ENCODE measurements around the gene CCDC13.

The CCDC13 gene

DNA sequence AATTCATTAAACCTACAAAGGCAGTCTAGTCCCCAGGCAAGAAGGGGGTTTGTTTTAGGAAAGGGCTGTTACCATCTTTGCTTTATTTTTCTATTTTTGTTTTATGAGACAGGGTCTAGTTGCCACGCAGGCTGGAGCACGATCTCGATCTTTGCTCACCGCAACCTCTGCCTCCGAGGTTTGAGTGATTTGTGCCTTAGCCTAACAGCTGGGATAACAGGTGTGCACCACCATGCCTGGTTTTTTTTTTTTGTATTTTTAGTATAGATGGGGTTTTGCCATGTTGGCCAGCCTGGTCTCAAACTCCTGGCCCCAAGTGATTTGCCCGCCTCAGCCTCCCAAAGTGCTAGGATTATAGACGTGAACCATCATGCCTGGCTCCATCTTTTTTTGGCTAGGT, 26.3 kb upstream of the CCDC13 start:
- no peak for DNase-seq (ENCODE audit: low read depth)

- no peak for DNase-seq (ENCODE audit: low read depth)
These were observed 23.4 kb upstream of the CCDC13 start for GRCh38 chr3:42796332-42796885.

- DNase-seq (ENCODE audit: low read depth) = no peak
These were observed 22.6 kb upstream of the CCDC13 start for GRCh38 chr3:42795621-42796181.

DNA sequence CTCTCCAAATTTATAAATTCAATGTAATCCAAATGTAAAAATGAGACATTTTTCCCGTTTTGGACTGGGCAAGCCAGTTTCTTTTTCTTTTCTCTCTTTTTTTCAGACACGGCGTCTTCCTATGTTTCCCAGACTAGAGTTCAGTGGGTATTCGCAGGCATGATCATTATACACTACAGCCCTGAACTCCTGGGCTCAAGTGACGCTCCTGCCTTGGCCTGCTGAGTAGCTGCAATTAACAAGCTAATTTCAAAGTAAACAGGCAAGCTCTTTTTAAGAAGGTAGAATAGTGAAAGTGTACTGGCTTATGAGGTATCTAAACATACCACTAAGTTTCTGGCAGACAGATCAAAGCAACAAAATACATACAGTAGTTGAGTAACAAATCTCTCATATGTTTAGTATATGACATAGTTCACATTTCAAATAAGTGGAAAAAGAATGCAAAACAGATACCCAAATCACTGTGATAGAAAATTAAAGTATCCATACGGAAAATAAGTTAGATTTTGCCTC, 17.7 kb upstream of the CCDC13 start:
- DNase-seq (ENCODE audit: low read depth) = no peak

DNA sequence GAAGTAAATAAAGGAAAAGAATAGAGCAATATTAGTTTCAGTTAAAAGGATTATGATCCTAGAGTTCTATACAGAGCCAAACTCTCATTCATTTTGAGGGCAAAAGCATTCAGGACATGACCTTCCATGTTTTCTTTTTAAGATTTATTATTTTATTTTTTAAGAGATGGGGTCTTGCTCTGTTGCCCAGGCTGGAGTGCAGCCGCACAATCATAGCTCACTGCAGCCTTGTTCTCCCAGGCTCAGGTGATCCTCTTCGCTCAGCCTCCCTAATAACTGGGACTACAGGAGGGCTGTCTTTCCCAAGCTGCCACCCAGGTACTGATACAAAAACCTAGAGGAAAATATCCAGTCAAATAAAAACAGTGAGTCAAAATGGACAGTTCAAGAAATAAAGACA, 13.6 kb upstream of the CCDC13 start:
- DNase-seq (ENCODE audit: low read depth) = no peak

DNA sequence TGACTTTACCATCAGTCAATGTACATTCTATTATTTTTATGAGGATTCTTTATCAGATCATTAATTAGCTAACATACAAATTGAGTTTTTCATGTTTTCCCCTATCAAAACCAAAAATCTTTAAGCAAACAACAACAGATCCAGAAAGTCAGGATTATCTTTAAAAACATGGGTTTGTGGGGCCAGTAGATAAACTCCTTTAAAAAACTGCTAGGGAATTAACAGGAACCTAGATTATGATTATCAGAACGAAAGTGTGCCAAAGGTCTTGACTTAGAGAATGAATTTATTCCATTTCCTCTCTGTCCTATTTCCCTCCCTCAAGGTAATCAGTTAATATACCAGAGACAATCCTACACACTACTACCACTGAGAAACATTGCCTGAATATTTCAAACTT, 13.2 kb upstream of the CCDC13 start:
- no peak for DNase-seq (ENCODE audit: low read depth)

DNA sequence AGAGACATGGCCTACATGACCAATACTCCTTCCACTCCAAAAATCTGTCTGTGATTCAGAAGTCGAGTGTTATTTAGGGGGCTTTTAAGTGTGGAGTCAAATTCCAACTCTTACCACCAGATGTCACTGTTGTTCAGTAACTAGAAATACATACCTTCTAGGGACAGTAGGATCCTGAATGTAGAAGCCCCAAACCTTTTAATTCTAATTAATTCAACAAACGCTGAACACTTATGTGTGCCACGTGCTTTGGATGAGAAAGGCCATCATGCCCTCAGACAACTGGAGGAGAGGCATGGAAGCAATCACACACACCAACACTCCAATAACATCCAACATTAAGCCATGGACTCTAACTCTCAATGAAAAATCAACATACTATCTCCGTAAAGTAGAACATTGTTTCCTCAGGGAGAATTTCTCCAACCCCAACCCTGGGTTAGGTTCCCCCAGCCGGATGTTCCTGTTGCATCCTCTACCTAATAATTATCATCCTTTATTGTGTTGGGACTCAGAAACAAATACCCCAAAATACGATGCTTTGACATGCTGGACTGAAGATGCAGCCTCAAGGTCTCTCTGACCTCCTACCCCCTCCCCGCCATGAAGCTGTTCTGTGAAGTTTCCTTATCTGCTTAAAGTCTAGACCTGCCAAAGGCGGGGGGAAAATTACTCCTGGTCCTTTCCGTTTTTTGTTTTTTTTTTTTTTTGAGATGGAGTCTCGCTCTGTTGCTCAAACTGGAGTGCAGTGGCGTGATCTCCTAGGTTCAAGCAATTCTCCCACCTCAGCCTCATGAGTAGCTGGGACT, 8.0 kb upstream of the CCDC13 start:
- DNase-seq (ENCODE audit: low read depth) = no peak

- no peak for DNase-seq (ENCODE audit: low read depth)
These were observed 7.3 kb upstream of the CCDC13 start for GRCh38 chr3:42780398-42780797.

DNA sequence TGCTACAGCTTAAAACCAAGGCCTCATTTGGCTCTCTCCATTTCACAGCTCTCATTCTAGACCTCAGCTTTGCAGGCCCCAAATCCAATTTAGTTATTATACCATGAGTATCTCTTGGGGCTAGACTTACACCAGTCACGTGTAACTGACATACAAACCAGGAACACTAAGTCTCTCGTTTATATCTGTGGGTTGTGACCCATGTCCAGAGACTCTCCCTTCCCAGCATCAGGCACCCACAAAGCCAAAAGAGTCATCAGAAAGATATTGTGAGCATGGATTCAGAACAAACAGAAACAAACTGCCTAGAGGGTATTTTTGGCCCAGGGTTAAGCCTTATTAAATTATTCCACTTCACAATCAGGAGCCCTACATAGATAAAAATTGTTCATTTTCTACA, 5.6 kb upstream of the CCDC13 start:
- DNase-seq (ENCODE audit: low read depth) = no peak

DNA sequence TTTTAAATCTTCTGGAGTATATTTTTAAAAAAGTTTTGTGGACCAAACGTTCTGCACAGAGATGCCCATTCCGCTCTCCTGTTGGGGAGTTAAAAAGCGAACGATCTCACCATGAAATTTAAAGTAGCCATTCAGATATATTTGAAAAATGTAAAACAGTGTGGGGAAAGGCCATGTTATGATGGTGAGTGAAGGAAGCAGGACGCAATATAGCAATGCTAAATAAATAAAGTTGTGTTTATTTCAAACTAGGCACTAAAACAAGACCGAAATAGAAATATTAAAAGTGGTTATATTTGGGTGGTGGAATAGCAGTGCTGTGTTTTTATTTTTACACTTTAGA, 327 bp upstream of the CCDC13 start:
- no peak for DNase-seq (ENCODE audit: low read depth)

DNA sequence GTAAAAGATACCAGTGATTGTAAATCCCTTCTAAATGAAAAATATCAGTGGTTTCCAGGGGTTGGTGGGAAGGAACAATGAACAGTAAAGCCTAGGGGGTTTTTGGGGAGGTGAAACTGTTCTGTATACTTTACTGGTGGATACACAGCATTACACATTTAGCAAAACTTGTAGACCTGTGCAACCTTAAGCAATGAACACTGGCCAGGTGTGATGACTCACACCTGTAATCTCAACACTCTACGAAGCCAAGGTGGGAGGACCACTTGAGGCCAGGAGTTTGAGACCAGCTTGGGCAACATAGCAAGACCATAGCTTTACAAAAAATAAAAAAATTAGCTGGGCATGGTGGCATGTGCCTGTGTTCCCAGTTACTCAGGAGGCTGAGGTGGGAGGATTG, 1.8 kb downstream of the CCDC13 start:
- DNase-seq (ENCODE audit: low read depth) = no peak

DNA sequence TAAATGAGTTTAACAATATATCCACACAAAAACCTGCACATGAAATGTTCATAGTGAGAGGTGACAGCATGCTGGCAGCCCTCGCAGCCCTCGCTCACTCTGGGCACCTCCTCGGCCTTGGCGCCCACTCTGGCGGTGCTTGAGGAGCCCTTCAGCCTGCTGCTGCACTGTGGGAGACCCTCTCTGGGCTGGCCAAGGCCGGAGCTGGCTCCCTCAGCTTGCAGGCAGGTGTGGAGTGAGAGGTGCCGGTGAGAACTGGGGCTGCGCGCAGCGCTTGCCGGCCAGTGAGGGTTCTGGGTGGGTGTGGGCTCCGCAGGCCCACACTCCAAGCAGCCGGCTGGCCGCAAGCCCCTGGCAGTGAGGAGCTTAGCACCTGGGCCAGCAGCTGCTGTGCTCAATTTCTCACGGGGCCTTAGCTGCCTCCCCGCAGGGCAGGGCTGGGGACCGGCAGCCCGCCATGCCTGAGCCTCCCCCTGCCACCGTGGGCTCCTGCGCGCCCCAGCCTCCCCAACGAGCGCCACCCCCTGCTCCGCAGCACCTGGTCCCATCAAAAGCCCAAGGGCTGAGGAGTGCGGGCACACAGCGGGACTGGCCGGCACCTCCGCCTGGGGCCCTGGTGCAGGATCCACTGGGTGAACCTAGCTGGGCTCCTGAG, 3.4 kb downstream of the CCDC13 start:
- no peak for DNase-seq (ENCODE audit: low read depth)

DNA sequence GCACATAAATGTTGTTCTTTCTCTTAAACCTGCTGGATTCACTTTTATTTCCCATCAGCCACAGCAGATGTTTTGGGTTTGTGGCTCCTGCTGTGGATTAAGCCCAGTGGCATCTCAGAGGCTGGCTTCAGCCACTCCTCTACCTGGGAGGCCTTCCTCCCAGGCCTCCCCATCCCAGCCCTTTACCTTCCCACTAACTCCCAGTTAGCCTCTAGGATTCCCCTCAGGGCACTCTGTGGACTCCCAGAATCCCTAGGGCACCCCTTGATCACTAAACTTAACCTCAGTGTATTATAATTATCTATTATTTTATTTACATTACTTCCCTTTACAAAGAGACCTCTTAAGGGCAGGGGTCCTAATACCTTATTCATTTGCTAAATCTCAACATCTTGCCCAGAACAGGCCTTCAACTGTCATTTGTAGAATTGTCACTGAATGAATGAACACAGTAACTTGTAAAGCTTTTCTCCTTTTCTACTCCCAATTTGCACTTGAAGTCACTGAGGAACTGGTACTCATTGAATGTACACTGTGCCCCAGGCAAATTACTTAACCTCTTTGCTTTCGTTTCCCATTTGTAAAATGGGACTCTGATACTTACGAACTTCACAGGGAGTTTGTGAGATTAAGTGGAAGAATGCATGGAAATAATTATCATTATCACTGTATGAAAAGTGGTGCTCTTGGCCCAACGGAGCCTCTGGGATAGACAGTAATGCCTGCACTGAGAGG, 8.3 kb downstream of the CCDC13 start:
- DNase-seq (ENCODE audit: low read depth) = no peak

GRCh38 chr3:42764115-42764514, 8.9 kb downstream of the CCDC13 start:
- no peak for DNase-seq (ENCODE audit: low read depth)

- DNase-seq (ENCODE audit: low read depth) = no peak
These were observed 10.0 kb downstream of the CCDC13 start for GRCh38 chr3:42763021-42763420.

GRCh38 chr3:42762046-42762724, 10.9 kb downstream of the CCDC13 start:
- DNase-seq (ENCODE audit: low read depth) = no peak

DNA sequence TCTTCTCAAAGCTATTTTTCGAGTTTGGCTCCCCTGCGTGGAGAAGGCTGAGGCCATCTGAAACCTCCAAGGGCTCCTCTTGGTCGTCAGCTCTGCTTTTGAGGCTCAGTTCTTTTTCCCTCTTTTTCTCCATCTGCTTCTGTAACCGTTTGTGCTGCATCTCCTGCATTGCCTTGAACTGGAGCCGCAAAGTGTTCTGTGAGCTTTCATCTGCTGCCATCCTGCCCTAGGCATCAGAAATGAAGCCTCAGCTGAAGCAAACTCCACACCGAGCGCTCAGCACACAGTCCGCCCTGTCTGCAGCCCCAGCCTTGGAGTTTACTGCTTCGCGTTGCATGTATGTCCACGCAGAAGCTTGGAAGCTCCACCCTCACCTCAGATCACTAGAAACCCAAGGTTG, 14.9 kb downstream of the CCDC13 start:
- DNase-seq (ENCODE audit: low read depth) = no peak

DNA sequence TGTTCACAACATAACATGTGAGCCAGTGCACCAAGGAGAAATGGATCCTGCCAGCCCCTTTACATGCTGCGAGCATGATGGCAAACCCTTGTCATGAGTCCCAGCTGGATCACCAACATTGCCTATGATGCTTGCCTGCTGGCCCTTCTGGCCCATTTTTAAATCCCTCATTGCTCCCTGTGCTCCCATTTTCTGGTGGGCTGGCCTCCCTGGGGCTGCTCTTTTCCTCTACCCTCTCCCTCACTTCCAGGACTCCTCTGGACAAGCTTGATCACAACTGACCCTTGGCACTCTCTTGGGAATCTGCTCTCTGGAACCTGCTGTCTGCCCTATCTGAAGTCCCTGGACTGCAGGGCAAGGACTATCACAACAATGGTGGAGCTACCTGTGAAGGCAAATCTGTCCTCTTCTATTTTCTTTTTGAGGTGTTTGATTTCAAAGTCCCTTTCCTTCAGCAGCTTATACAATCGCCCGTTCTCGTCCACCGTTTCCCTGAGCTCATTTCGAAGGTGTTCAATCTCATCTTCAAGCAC, 16.3 kb downstream of the CCDC13 start:
- DNase-seq (ENCODE audit: low read depth) = no peak

DNA sequence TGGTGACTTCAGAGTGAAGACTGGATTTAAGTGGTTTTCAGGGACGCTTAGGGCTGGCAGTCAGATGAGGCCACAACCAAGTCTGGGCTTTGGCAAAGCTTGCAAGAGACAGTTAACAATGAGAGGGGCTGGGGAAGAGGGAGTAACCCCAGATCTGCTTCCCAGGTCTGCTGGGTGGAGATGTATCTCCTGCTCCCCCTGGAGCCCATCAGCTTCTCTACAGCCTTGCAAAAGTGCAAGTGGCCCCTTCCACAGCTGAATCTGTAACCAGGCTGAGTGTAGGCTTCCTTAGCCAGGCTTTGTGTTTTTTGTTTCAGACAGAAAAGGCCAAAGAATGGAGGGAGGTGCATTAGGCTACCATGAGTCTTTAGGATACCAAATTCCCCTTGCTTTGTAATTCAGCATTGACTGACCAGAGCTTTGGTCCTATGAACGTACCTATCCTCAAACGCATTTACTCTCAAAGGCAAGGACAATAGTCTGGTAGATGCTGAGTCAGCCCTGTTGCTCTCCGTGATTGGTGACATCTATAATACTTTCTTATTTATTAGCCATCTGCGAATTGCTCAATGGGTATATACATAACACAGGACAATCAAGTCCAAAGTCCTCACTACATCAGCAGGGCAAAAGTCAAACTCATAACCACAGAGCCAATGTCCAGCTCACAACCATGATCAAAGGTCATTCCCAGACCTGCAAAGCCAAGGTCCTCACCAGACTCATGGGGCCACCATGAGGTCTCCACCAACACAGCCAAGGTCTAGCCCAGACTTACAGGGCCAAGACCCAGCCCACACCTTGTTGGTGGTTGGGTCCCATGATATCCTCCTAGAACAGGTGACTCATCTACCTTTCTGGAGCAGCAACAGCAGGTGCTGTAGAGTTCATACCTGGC, 17.1 kb downstream of the CCDC13 start:
- DNase-seq (ENCODE audit: low read depth) = no peak

GRCh38 chr3:42753757-42754156, 19.3 kb downstream of the CCDC13 start:
- no peak for DNase-seq (ENCODE audit: low read depth)

Data from stimulated activated CD8-positive, alpha-beta memory T cell treated with anti-CD3 and anti-CD28 coated beads, Interleukin-12 subunit alpha, Interleukin-12 subunit beta, amount 100 ng/mL, for 1 hour (primary cell).